Astrocyte (in vitro differentiated cells and primary cell): ENCODE measurements around the gene POU5F1.

ENCODE experiments used
- EZH2 ChIP-seq: IDR thresholded peaks from 2 replicates; pipeline ENCODE4 v1.6.1; 2012; ENCODE audit warnings: mild to moderate bottlenecking, low read length, inconsistent platforms; ENCODE audit not compliant: insufficient read depth
- TF ChIP-seq, protein P1 (sequence below): IDR thresholded peaks from 2 replicates; pipeline ENCODE4 v1.5.1; 2011; ENCODE audit warnings: low read depth, mild to moderate bottlenecking, inconsistent platforms, low read length, moderate library complexity; ENCODE audit not compliant: insufficient read depth

DNA sequence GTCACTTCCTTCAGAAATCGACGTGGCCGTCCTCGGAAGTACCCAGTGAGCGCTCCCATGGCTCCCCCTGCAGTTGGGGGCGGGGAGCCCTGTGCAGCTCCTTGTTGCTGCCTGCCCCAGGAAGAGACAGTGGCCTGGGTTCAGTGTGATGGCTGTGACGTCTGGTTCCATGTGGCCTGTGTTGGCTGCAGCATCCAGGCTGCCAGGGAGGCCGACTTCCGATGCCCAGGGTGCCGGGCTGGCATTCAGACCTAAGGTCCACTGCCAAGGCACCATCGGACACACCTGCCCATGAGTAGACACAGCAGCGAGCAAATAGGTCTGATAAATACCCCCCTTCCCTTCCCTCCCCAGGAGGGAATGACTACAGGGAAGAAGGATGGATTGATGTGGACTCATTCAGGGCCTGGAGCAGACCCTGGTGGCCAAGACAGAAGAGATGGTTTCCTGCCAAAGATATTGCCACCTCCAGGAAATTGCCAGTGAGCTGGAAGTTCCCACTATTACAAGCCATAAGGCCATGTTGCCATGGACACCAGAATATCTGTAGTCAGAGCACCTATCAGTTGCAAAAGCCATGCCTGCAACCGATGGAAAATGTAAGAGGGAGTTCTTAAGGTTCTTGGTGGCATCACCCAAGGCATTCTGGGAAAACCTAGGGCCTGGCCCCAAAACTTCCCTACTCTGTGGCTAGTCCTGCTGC lies 7.9 kb downstream of the POU5F1 start:
- TF ChIP-seq, protein P1, sequence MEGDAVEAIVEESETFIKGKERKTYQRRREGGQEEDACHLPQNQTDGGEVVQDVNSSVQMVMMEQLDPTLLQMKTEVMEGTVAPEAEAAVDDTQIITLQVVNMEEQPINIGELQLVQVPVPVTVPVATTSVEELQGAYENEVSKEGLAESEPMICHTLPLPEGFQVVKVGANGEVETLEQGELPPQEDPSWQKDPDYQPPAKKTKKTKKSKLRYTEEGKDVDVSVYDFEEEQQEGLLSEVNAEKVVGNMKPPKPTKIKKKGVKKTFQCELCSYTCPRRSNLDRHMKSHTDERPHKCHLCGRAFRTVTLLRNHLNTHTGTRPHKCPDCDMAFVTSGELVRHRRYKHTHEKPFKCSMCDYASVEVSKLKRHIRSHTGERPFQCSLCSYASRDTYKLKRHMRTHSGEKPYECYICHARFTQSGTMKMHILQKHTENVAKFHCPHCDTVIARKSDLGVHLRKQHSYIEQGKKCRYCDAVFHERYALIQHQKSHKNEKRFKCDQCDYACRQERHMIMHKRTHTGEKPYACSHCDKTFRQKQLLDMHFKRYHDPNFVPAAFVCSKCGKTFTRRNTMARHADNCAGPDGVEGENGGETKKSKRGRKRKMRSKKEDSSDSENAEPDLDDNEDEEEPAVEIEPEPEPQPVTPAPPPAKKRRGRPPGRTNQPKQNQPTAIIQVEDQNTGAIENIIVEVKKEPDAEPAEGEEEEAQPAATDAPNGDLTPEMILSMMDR: no peak
- TF ChIP-seq EZH2: no peak
